ENCODE data around the gene TMOD3.

DNA sequence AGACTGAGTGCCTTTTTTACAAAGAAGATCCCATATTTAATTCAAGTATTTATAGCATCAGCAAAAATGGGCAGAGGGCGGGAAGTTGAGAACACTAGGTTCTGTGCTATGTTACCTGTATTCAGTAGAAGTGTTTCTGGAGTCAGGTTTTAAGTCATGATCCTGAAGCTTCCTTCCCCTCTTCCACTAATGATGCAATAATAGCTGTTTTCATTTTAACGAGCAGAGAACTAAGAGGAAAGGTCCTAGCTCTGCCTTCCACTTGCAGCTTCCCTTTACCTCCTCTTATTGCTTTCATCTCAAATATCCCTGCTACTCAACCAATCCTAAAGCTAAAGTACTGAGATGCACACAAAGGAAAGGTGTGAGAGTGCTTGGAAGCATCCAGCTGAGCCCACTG lies 16.9 kb upstream of the TMOD3 start:
- TF ChIP-seq, protein P1, sequence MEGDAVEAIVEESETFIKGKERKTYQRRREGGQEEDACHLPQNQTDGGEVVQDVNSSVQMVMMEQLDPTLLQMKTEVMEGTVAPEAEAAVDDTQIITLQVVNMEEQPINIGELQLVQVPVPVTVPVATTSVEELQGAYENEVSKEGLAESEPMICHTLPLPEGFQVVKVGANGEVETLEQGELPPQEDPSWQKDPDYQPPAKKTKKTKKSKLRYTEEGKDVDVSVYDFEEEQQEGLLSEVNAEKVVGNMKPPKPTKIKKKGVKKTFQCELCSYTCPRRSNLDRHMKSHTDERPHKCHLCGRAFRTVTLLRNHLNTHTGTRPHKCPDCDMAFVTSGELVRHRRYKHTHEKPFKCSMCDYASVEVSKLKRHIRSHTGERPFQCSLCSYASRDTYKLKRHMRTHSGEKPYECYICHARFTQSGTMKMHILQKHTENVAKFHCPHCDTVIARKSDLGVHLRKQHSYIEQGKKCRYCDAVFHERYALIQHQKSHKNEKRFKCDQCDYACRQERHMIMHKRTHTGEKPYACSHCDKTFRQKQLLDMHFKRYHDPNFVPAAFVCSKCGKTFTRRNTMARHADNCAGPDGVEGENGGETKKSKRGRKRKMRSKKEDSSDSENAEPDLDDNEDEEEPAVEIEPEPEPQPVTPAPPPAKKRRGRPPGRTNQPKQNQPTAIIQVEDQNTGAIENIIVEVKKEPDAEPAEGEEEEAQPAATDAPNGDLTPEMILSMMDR (IDR thresholded peaks at IDR 0.05; ENCODE audit: poor library complexity) = no peak
- TF ChIP-seq EZH2phosphoT487 (IDR thresholded peaks at IDR 0.05; ENCODE audit: low read depth, severe bottlenecking, unreplicated experiment) (no peak), EZH2 (IDR thresholded peaks at IDR 0.05; ENCODE audit: borderline replicate concordance) (no peak)
